Renal pelvis (tissue), 12 donors: ENCODE results near the gene ZSWIM4. TPM values are rescaled to one million over a fixed set of nuclear protein-coding genes. Genes with fewer than 3 reads are reported as not detected.
A peak's percentile ranks its signal among the peaks of the same experiment; 100 is the strongest.
"Not testable (repeated sequence)": the region's sequence is repeated elsewhere in the genome, so short reads cannot be mapped to it uniquely, and the experiment has no call there.

ENCODE experiments used
- DNase-seq: peaks from one replicate; pipeline ENCODE4 v3.0.0-alpha.2; 2013
- long read RNA-seq, 16 experiments: transcript quantifications; one replicate each; lab custom pipeline, GENCODE V29; 2026
- polyA plus RNA-seq, 3 donors: library from polyadenylated mRNA; unstranded; fragments of 120-200 nt; gene quantifications; one replicate each; pipeline ENCODE4 v1.2.1, GENCODE V29; 2013; ENCODE audit not compliant: insufficient read length in 3 of 3

ZSWIM4 gene
- polyA plus RNA-seq: 10 to 100 TPM; 10.4 to 12.1 (median 11.0) TPM
- long read RNA-seq, donor 1: 0 reads
- long read RNA-seq, donor 2: 0 reads
- long read RNA-seq, donor 3: 0 reads
- long read RNA-seq, donor 4: 0 reads
- long read RNA-seq, donor 5: 0 reads
- long read RNA-seq, donor 6: 0 reads
- long read RNA-seq, donor 7: 0 reads
- long read RNA-seq, donor 8: 0 reads
- long read RNA-seq, donor 9: 0 reads
- long read RNA-seq, donor 10: 0 reads
- long read RNA-seq, donor 11: 0 reads
- long read RNA-seq, donor 12: 0 reads
- long read RNA-seq, donor 13: 0 reads
- long read RNA-seq, donor 14: 0 reads
- long read RNA-seq, donor 15: 0 reads
- long read RNA-seq, donor 16: 0 reads

DNA sequence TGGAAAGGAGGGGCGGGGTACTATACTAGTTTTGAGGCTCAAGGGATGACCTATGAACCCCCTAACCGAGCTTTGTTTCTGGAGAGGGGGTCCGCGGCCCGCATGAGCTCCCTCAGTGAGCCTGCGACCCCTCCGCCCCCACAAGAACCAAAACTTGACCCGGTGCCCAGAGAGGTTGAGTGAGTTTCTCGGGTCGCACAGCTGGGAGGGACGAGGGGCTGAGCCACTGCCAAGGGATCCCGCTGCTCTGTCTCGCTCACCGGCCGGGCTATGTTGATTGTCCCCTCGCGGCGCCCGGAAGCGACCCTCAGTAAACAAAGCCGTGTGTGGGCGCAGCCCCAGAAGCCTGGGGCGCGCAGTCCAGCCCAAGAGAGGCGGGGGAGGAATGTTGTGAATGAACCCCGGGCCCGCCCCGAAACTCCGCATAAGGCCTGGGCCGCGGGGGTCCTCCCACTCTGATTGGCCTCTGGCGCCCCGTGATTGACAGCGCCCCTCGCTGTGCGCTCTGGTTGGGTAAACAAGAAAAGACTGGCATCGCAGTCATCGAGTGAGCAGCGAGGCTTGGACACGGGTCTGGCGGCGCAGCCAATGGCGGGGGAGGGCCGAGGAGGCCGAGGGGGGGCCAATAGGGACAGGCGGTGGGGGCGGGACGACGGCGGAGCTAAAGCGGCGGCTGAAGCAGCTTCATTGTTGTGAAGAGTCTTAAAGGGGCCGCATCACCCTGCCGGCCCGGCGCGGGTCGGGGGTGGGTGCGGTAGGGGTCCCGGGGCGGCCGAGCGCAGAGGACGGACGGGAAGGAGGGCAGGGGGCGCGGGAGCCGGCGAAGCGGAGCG lies at the start of gene ZSWIM4:
TSS of gene ZSWIM4 (plus strand) at position 687 of the 833 bp plus-strand sequence. CDS start 206 bp downstream, outside the sequence.
- DNase-seq: peak; percentile 100

DNA sequence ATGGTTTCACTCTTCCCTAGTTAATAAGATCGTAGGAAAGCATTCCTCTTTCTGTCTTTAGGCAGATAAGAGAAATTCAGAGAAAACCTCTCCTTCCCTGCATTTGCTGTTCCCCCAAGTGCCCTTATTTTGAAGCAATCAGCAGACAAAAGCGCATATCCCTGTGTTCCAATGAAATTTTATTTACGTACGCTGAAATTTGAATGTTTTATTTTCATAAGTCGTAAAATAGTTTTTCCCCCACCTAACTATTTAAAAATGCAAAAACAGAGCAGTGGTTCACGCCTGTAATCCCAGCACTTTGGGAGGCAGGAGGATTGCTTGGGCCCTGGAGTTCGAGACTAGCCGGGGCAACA lies 48.2 kb upstream of the ZSWIM4 start:
- DNase-seq: no peak

- DNase-seq: no peak
Measured at GRCh38 chr19:13748169-13748828, 46.9 kb upstream of the ZSWIM4 start.

- DNase-seq: no peak
Measured at GRCh38 chr19:13751436-13751835, 43.8 kb upstream of the ZSWIM4 start.

DNA sequence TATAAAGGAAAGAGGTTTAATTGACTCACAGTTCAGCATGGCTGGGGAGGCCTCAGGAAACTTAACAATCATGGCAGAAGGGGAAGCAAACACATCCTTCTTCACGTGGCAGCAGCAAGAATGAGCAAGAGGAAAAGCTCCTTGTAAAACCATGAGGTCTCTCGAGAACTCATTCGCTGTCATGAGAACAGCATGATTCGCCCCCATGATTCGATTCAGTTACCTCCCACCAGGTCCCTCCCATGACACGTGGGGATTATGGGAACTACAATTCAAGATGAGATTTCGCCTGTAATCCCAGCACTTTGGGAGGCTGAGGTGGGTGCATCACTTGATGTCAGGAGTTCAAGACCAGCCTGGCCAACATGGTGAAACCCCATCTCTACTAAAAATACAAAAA lies 41.6 kb upstream of the ZSWIM4 start:
- DNase-seq: not testable (repeated sequence)

- DNase-seq: no peak
Measured at GRCh38 chr19:13756210-13756609, 39.0 kb upstream of the ZSWIM4 start.

- no peak for DNase-seq
Measured at GRCh38 chr19:13757805-13758772, 37.2 kb upstream of the ZSWIM4 start.

GRCh38 chr19:13758795-13759194 lies 36.4 kb upstream of the ZSWIM4 start:
- no peak for DNase-seq

- DNase-seq: no peak
Measured at GRCh38 chr19:13761423-13761822, 33.8 kb upstream of the ZSWIM4 start.

GRCh38 chr19:13762635-13763235 lies 32.5 kb upstream of the ZSWIM4 start:
- no peak for DNase-seq

GRCh38 chr19:13763265-13763664 lies 32.0 kb upstream of the ZSWIM4 start:
- DNase-seq: no peak

- DNase-seq: peak; percentile 77
Measured at GRCh38 chr19:13764101-13764807, 31.0 kb upstream of the ZSWIM4 start, which contains the start of gene MRI1. Gene MRI1, plus strand, starts transcription at chr19:13764522. Its CDS starts 67 bp downstream, at chr19:13764589.

GRCh38 chr19:13764821-13765394 lies 30.3 kb upstream of the ZSWIM4 start:
- DNase-seq: no peak

DNA sequence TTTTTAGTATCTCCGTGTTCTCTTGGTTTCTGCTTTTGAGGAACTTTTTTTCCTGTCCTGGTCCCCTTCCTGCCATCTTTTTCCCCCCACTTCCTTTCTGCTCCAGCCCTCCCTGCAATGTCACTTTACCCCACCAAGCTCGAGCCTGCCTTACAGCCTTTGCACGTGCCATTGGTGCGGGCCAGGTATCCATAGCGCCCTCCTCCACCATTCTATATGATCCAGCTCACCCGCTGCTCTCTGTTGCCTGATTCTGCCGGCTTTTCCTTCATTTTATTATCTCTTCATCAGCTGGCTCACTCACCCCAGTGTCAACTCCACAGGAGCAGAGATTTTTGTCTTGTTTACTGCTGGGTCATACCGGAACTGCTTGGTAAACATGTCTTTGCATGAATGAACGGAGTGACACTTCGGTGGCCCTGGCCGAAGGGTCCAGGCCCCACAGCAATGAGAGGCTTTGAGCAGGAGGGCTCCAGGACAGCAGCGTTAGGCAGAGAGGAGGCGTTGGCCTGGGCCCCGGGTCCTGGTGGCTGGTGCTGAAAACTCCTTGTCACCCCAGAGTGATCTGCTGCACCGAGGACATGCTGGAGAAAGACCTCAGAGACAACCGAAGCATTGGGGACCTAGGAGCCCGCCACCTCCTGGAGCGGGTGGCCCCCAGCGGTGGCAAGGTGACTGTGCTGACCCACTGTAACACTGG lies 29.7 kb upstream of the ZSWIM4 start:
- DNase-seq: no peak

- DNase-seq: no peak
Measured at GRCh38 chr19:13766095-13766481, 29.2 kb upstream of the ZSWIM4 start.

DNA sequence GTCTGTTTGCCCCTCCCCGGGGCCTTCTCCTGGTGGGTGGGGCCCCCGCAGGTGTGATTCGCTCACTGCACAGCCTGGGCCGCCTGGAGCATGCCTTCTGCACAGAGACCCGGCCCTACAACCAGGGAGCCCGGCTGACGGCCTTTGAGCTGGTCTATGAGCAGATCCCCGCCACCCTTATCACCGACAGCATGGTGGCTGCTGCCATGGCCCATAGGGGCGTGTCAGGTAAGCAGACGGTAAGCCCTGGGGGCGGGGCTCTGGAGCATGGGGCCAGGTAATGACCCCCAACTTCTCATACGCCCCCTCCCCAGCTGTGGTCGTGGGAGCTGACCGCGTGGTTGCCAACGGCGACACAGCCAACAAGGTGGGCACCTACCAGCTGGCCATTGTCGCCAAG lies 26.7 kb upstream of the ZSWIM4 start:
- DNase-seq: no peak

DNA sequence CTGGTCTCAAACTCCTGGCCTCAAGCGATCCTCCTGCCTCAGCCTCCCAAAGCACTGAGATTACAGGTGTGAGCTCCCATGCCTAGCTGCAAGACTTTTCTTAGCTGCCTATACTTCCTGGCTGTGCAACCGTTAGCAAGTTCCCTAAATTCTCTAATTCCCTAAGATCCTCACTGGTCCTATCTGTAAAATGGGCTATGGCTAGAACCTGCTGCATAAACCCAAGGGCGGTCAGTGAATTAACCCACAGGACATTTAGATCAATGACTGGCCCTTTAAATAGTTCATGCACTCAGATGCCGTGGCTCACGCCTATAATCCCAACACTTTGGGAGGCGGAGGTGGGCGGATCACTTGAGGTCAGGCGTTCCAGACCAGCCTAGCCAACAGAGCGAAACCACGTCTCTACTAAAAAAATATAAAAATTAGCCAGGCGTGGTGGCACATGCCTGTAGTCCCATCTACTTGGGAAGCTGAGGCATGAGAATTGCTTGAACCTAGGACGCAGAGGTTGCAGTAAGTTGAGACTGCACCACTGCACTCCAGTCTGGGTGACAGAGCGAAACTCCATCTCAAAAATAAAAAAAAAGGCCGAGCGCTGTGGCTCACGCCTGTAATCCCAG lies 25.1 kb upstream of the ZSWIM4 start:
- DNase-seq: no peak
